MM.1S (cell line): ENCODE results near the gene CSRP1.

Experiments used
- DNase-seq: peaks from one replicate; pipeline ENCODE4 v3.0.0-alpha.2; 2015
- H2AFZ ChIP-seq: fragments of 300-600 bp; sonication (generic); 2 replicates; pipeline ENCODE4 v1.6.0; 2016; ENCODE audit warnings: antibody characterized with exemption, low read length
- H3F3A ChIP-seq: fragments of 300-600 bp; sonication (generic); 2 replicates; pipeline ENCODE4 v1.6.1; 2016; ENCODE audit warnings: mild to moderate bottlenecking, antibody characterized with exemption, low read length, moderate library complexity, mixed read lengths; ENCODE audit not compliant: insufficient read depth
- H3K27ac ChIP-seq: fragments of 300-600 bp; sonication (generic); 2 replicates; pipeline ENCODE4 v1.5.1; 2016; ENCODE audit warnings: mild to moderate bottlenecking, low read length
- H3K27me3 ChIP-seq: fragments of 300-600 bp; sonication (generic); replicated peaks from 2 replicates; pipeline ENCODE4 v1.6.0; 2016; ENCODE audit warnings: low read length; ENCODE audit not compliant: insufficient read depth
- H3K36me3 ChIP-seq: fragments of 300-600 bp; sonication (generic); replicated peaks from 2 replicates; pipeline ENCODE4 v1.6.1; 2016; ENCODE audit warnings: mild to moderate bottlenecking, low read length, mixed read lengths; ENCODE audit not compliant: insufficient read depth
- H3K4me1 ChIP-seq: fragments of 300-600 bp; sonication (generic); 2 replicates; pipeline ENCODE4 v1.6.1; 2016; ENCODE audit warnings: low read length, mixed read lengths
- H3K4me2 ChIP-seq: fragments of 300-600 bp; sonication (generic); 2 replicates; pipeline ENCODE4 v1.6.0; 2016; ENCODE audit warnings: low read depth, low read length
- H3K4me3 ChIP-seq: fragments of 300-600 bp; sonication (generic); 2 replicates; pipeline ENCODE4 v1.5.1; 2016; ENCODE audit warnings: low read length, mixed read lengths
- H3K79me2 ChIP-seq: fragments of 300-600 bp; sonication (generic); 2 replicates; pipeline ENCODE4 v1.6.1; 2016; ENCODE audit warnings: mixed run types, low read length, mixed read lengths
- H3K9ac ChIP-seq: fragments of 300-600 bp; sonication (generic); 2 replicates; pipeline ENCODE4 v1.6.1; 2016; ENCODE audit warnings: low read length, mixed read lengths
- H3K9me2 ChIP-seq: fragments of 300-600 bp; sonication (generic); replicated peaks from 2 replicates; pipeline ENCODE4 v1.6.1; 2016; ENCODE audit warnings: mild to moderate bottlenecking, low read length, mixed read lengths; ENCODE audit not compliant: insufficient read depth
- H3K9me3 ChIP-seq: fragments of 300-600 bp; sonication (generic); replicated peaks from 2 replicates; pipeline ENCODE4 v1.6.1; 2016; ENCODE audit warnings: mild to moderate bottlenecking, low read length, mixed read lengths; ENCODE audit not compliant: insufficient read depth
- H4K20me1 ChIP-seq: fragments of 300-600 bp; sonication (generic); 2 replicates; pipeline ENCODE4 v1.6.1; 2016; ENCODE audit warnings: mild to moderate bottlenecking, low read length, moderate library complexity, mixed read lengths; ENCODE audit not compliant: insufficient read depth
- CTCF ChIP-seq: fragments of 300-600 bp; sonication (generic); IDR thresholded peaks from 2 replicates; pipeline ENCODE4 v1.5.1; 2016; ENCODE audit warnings: antibody characterized with exemption, low read length, mixed read lengths
- EZH2 ChIP-seq: fragments of 300-600 bp; sonication (generic); optimal IDR thresholded peaks from 2 replicates; pipeline ENCODE3; 2017; ENCODE audit warnings: low read depth, mild to moderate bottlenecking, antibody characterized with exemption, low read length, mixed read lengths
- EZH2phosphoT487 ChIP-seq: fragments of 300-600 bp; sonication (generic); IDR thresholded peaks from 2 replicates; pipeline ENCODE4 v1.6.1; 2018; ENCODE audit warnings: antibody characterized with exemption, low read length

CSRP1 gene

DNA sequence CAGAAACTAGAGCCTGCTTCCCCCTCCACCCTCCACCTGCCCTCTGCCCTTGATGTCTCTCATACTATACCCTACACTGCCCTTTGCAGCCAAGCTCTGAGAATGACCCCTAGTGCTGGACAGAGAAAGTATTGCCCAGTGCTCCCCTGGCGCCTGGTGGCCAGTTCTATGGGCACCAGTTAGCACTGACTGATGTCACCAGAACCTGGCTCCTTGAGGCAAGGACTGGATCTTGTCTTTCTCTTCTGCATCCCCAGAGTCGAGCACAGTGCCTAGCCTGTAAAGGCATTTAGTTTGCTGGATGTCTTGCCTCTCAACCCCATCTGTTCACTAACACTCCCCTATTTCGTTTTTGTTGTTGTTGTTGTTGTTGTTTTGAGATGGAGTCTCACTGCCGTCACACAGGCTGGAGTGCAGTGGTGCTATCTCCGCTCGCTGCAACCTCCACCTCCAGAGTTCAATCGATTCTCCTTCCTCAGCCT, 43.8 kb downstream of the CSRP1 start:
- TF ChIP-seq CTCF: 0 out of 2 replicates have a peak, but pooled peaks have one; percentile 6
- TF ChIP-seq EZH2: no peak
- no peak for TF ChIP-seq EZH2phosphoT487
- no peak overlapping the region for H3K27ac ChIP-seq
- H3K4me1 ChIP-seq: no peaks in the 10 kb centered on the region
- DNase-seq: no peak
- no peaks in the 10 kb centered on the region for H3F3A ChIP-seq
- no peaks in the 10 kb centered on the region for H3K36me3 ChIP-seq
- H3K9ac ChIP-seq: no peak overlapping the region
- no peaks in the 10 kb centered on the region for H3K79me2 ChIP-seq
- no peak overlapping the region for H2AFZ ChIP-seq
- H3K9me3 ChIP-seq: no peaks in the 10 kb centered on the region
- H3K9me2 ChIP-seq: no peaks in the 10 kb centered on the region
- H3K27me3 ChIP-seq: peaks cover 3% of the 10 kb centered on the region; the same call in 1 of the 2 replicates
- no peak overlapping the region for H3K4me2 ChIP-seq
- H3K4me3 ChIP-seq: no peak overlapping the region
- no peaks in the 10 kb centered on the region for H4K20me1 ChIP-seq

- Histone ChIP-seq H3K4me3 (no peak overlapping the region), H3K9me3 (no peaks in the 10 kb centered on the region), H3K27me3 (no peaks in the 10 kb centered on the region; the same call in 1 of the 2 replicates), H3K4me2 (no peak overlapping the region), H4K20me1 (no peaks in the 10 kb centered on the region), H3K79me2 (no peaks in the 10 kb centered on the region), H3K9me2 (no peaks in the 10 kb centered on the region), H2AFZ (no peak overlapping the region), H3K4me1 (no peaks in the 10 kb centered on the region), H3K27ac (no peak overlapping the region), H3K36me3 (no peaks in the 10 kb centered on the region), H3F3A (no peaks in the 10 kb centered on the region), H3K9ac (no peak overlapping the region)
- no peak for DNase-seq
- TF ChIP-seq EZH2 (no peak), CTCF (no peak), EZH2phosphoT487 (no peak)
Measured at GRCh38 chr1:201461645-201462441, 45.1 kb downstream of the CSRP1 start.

GRCh38 chr1:201460814-201461644, 45.9 kb downstream of the CSRP1 start:
- no peaks in the 10 kb centered on the region for H3K9me2 ChIP-seq
- no peaks in the 10 kb centered on the region for H4K20me1 ChIP-seq
- no peak overlapping the region for H3K4me2 ChIP-seq
- H3K27ac ChIP-seq: no peak overlapping the region
- no peaks in the 10 kb centered on the region; the same call in 1 of the 2 replicates for H3K27me3 ChIP-seq
- no peaks in the 10 kb centered on the region for H3F3A ChIP-seq
- no peaks in the 10 kb centered on the region for H3K79me2 ChIP-seq
- H3K4me3 ChIP-seq: no peak overlapping the region
- no peaks in the 10 kb centered on the region for H3K9me3 ChIP-seq
- no peaks in the 10 kb centered on the region for H3K4me1 ChIP-seq
- H2AFZ ChIP-seq: no peak overlapping the region
- H3K36me3 ChIP-seq: no peaks in the 10 kb centered on the region
- no peak overlapping the region for H3K9ac ChIP-seq
- DNase-seq: no peak
- TF ChIP-seq CTCF (no peak), EZH2 (no peak)
